Loucy (cell line): ENCODE data around the gene GJC1.

Experiments
- EZH2phosphoT487 ChIP-seq: fragments of 200-600 bp; IDR thresholded peaks from 2 replicates; pipeline ENCODE4 v1.6.1; 2018; ENCODE audit warnings: antibody characterized with exemption, mild to moderate bottlenecking, moderate library complexity, borderline replicate concordance
- TF ChIP-seq, protein P1 (sequence below): fragments of 200-600 bp; sonication (generic); conservative IDR thresholded peaks from 2 replicates; pipeline ENCODE4 v1.5.1; 2014; ENCODE audit warnings: mild to moderate bottlenecking, antibody characterized with exemption, low read length

DNA sequence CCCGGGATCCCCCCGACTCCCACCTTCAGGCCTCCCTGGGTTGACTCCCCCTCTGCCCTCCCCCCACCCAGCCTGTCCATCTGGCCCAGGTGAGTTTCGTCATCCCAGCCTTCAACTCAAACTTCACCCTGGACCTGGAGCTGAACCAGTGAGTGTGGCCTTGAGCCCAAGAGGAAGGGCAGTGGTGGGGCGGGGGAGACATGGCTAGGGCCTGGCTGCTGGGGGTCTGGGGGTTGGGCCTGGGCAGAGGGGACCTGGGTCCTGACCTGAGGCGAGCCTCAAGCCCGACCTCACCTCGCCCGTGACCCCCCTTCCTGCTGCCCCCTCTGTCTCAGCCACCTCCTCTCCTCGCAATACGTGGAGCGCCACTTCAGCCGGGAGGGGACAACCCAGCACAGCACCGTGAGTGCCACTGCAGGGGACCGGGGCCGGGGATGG is 60.4 kb downstream of the GJC1 start:
- TF ChIP-seq, protein P1, sequence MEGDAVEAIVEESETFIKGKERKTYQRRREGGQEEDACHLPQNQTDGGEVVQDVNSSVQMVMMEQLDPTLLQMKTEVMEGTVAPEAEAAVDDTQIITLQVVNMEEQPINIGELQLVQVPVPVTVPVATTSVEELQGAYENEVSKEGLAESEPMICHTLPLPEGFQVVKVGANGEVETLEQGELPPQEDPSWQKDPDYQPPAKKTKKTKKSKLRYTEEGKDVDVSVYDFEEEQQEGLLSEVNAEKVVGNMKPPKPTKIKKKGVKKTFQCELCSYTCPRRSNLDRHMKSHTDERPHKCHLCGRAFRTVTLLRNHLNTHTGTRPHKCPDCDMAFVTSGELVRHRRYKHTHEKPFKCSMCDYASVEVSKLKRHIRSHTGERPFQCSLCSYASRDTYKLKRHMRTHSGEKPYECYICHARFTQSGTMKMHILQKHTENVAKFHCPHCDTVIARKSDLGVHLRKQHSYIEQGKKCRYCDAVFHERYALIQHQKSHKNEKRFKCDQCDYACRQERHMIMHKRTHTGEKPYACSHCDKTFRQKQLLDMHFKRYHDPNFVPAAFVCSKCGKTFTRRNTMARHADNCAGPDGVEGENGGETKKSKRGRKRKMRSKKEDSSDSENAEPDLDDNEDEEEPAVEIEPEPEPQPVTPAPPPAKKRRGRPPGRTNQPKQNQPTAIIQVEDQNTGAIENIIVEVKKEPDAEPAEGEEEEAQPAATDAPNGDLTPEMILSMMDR, result no peak
- no peak for TF ChIP-seq EZH2phosphoT487
